ENCODE results near the gene FAF1.
A peak's percentile ranks its signal among the peaks of the same experiment; 100 is the strongest.

Gene FAF1

DNA sequence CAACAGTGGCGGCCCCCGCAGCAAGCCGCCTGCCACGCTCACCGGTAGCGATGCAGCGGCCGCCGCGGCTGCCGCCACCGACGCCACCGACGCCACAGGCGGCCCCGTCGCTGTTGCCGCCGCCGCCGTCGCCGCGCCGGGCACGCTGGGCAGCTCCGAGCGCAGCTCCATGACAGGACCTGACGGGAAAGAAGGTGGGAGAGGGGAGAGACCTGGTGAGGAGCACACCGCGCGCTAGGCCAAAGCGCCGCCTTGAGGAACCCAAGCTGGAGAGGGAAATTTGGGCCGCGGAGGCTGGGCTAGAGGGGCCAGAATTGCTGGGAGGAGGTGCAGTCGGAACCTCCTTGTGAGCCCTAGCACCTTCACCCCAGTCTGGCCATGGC is 538.7 kb downstream of the FAF1 start:
- Histone ChIP-seq H3K4me1 (ENCODE audit: insufficient read depth, low read length) (no peaks in the 10 kb centered on the region; the same call in 1 of the 2 replicates), H3K9me3 (ENCODE audit: insufficient read depth, low read depth, low read length) (peaks cover 11% of the 10 kb centered on the region; the same call in 1 of the 2 replicates), H3K36me3 (ENCODE audit: insufficient read depth, low read depth, low read length) (no peaks in the 10 kb centered on the region), H3K9ac (ENCODE audit: low read depth, low read length) (no peak overlapping the region), H3K27me3 (ENCODE audit: insufficient read depth, low read length) (peaks cover 100% of the 10 kb centered on the region), H3K4me3 (ENCODE audit: low read length) (peak overlapping the region; percentile 45), H3K27ac (ENCODE audit: low read length) (no peak overlapping the region)

DNA sequence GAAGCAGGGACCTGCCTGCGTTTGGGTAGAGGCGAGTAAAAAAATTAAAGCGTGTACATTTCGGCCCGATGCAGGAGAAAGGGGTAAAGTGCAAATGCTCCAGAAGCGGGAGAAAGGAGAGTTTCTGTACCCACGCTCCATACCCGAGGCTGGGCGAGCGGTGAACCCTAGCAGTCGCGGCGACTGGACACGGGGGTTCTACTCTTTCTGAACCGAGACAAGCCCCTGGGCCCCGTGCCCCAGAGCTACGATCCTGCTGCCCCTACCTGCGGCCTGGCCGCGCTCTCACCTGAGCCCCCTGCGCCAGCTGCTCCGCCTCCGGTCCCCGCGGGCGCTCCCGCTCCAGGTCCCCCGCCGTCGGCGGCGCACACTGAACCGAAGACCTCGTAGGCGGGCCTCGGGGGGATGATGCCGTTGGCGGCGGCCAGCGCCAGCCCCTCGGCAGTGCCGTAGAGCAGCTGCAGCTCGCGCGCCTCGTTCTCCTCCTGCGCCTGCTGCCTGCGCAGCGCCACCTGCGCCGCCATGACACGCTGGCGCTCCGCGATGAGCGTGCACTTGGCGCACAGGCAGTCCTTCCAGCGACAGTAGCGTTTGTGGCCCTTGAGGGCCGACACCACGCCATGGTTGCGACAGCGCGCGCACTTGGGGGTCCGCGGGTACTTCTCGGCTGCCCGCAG is 539.2 kb downstream of the FAF1 start:
- Histone ChIP-seq H3K27me3 (ENCODE audit: insufficient read depth, low read length) (peaks cover 100% of the 10 kb centered on the region), H3K4me3 (ENCODE audit: low read length) (peak overlapping the region; percentile 45; the same call in 1 of the 2 replicates), H3K9me3 (ENCODE audit: insufficient read depth, low read depth, low read length) (peaks cover 11% of the 10 kb centered on the region; the same call in 1 of the 2 replicates), H3K27ac (ENCODE audit: low read length) (no peak overlapping the region), H3K9ac (ENCODE audit: low read depth, low read length) (no peak overlapping the region), H3K36me3 (ENCODE audit: insufficient read depth, low read depth, low read length) (no peaks in the 10 kb centered on the region), H3K4me1 (ENCODE audit: insufficient read depth, low read length) (no peaks in the 10 kb centered on the region; the same call in 1 of the 2 replicates)

DNA sequence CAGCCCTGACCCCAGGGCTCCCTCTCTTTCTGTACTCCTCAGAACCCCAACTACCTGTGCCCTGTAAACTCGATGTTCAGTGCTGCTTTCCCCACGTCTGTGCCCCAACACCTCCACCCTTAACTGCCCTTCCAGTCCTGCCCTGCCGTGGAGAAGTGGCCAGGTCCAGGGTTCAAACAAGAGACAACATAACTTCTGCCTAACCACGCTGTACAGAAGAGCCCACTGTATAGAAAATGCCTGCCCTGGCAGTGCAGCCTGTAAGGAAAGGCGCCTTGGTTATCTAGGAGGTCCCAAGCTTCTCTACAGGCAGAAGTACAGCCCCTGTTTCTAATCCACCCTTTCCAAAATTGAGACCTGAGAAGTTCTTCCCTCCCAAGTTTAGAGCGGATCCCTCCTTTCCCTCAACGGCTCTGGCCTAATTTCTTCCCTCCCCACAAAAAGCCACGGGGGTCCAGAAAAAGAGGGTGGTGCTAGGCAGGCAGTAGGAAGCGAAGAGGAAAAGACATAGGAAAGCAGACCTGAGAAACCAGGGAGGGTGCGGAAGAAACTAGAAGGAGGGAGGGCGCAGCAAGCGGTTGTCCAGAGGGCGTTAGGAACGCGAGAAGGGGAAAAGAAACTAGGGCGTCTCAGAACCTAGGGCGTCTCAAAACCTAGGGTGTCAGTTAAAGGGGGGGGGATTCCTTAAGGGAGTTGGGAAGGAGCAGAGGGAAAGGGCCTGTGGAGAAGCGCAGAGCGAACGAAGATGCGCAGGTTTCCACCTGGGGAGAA is 540.0 kb downstream of the FAF1 start:
- Histone ChIP-seq H3K27me3 (ENCODE audit: insufficient read depth, low read length) (peaks cover 100% of the 10 kb centered on the region), H3K4me1 (ENCODE audit: insufficient read depth, low read length) (no peaks in the 10 kb centered on the region; the same call in 1 of the 2 replicates), H3K36me3 (ENCODE audit: insufficient read depth, low read depth, low read length) (no peaks in the 10 kb centered on the region), H3K4me3 (ENCODE audit: low read length) (peak overlapping the region; percentile 45; the same call in 1 of the 2 replicates), H3K27ac (ENCODE audit: low read length) (no peak overlapping the region), H3K9ac (ENCODE audit: low read depth, low read length) (no peak overlapping the region), H3K9me3 (ENCODE audit: insufficient read depth, low read depth, low read length) (peaks cover 11% of the 10 kb centered on the region; the same call in 1 of the 2 replicates)

DNA sequence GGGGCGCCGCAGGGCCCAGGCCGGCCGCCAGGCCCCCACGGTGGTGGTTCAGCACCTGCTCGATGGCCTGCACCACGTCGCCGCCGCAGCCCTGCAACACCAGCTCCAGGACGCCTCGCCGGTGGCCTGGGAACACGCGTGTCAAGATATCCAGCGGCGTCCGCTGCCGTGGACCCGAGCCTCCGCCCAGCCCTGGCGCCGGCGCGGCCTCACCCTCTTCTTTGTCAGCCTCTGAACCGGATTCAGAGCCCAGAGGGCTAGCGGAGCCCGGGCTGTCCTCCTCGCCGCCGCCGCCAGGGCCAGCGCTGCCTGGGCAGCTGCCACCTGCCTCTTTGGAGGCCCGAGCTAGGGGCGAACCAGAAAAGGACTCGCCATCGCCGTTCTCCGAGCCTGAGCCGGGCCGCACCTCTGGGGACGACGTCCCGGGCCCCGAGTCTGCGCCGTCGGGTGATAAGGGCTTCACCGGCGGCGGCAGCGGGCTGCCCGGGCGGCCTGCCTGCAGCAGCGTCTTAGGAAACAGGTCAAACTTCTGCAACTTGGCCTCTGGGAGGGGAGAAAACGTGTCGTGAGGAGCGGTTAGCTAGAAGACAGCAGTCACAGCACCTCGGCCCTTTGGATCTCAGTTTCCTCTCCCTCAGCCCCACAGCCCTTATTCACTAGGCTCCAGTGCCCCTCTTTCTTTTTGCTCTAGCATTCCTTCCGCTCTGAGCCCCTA is 540.7 kb downstream of the FAF1 start:
- Histone ChIP-seq H3K9ac (ENCODE audit: low read depth, low read length) (no peak overlapping the region), H3K4me3 (ENCODE audit: low read length) (no peak overlapping the region), H3K9me3 (ENCODE audit: insufficient read depth, low read depth, low read length) (peaks cover 6% of the 10 kb centered on the region; the same call in 1 of the 2 replicates), H3K27me3 (ENCODE audit: insufficient read depth, low read length) (peaks cover 100% of the 10 kb centered on the region), H3K36me3 (ENCODE audit: insufficient read depth, low read depth, low read length) (no peaks in the 10 kb centered on the region), H3K4me1 (ENCODE audit: insufficient read depth, low read length) (no peaks in the 10 kb centered on the region; the same call in 1 of the 2 replicates), H3K27ac (ENCODE audit: low read length) (no peak overlapping the region)

DNA sequence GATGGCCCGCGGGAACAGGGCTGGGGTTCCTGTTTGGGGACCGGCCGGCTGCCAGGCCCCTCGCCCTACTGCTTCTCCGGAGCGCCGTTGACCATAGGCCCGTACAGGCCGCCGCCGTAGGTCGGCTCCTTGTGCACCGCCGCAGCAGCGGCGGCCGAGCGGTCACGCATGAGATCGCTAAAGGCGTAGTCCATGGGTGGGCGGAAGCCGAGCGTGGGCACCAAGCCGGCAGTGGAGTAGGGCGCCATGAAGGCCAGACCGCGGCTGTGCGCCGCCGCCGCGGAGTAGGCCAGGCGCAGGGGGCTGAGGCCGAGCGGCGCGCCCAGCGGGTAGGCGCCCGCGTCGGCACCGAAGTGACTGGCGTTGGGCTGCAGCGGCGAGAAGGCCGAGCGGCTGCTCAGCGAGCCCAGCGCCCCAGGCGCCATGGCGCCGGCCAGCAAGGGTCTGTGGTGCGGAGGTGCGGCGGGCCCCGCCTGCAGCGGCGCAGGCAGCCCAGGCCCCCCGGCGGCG is 541.4 kb downstream of the FAF1 start:
- Histone ChIP-seq H3K4me1 (ENCODE audit: insufficient read depth, low read length) (no peaks in the 10 kb centered on the region; the same call in 1 of the 2 replicates), H3K9ac (ENCODE audit: low read depth, low read length) (no peak overlapping the region), H3K27me3 (ENCODE audit: insufficient read depth, low read length) (peaks cover 100% of the 10 kb centered on the region), H3K9me3 (ENCODE audit: insufficient read depth, low read depth, low read length) (peaks cover 5% of the 10 kb centered on the region; the same call in 1 of the 2 replicates), H3K4me3 (ENCODE audit: low read length) (peak overlapping the region; percentile 57), H3K27ac (ENCODE audit: low read length) (no peak overlapping the region), H3K36me3 (ENCODE audit: insufficient read depth, low read depth, low read length) (no peaks in the 10 kb centered on the region)

DNA sequence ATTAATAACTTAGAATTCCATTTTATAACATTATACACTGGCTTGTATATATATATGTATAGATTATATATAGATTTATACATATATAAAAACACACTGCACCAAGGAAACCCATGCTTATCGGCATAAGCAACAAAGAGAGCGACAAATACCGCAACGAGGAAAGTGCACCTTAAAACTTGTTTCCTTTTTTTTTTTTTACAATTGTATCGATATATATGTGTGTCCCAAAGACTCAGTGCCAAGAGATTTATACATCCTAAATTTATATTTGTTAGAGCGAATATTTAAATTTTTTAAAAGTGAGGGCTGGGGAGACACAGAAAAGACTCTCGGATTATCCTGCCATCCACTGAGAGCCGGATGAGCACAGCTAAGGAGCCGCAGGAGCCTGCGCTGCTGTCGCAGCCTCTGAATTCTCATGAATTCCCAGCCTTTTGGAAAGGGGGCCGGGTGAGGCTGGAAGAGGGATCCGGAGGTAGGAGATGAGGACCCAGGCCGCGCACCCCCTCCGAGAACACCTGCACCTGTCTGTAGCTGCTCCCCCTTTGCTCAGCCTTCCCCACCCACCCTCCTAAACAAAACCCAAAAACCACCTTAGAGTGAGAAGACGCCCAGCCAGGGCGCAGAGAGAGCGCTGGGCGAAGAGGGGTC is 542.0 kb downstream of the FAF1 start:
- Histone ChIP-seq H3K27me3 (ENCODE audit: insufficient read depth, low read length) (peaks cover 100% of the 10 kb centered on the region), H3K4me3 (ENCODE audit: low read length) (peak overlapping the region; percentile 57; the same call in 1 of the 2 replicates), H3K9me3 (ENCODE audit: insufficient read depth, low read depth, low read length) (peaks cover 5% of the 10 kb centered on the region; the same call in 1 of the 2 replicates)

DNA sequence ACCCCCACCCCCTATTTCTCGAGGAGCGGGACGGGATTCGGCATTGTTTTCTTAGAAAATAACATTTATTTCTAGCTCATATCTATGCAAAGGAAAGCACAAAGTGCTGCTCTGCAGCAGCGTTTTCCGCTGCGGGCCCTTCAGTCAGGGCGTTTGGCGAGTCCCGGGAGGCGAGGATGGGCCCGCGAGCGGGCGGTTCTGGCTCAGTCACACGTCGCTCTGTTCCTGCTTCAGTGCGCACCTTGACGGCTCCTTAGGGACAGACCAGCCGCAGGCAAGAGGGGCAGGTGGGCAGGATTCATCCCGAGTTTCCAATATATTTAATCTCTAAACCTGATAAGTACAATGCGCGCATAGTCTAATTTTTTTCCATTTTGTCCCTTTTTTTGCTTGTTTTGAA is 542.6 kb downstream of the FAF1 start:
- peaks cover 100% of the 10 kb centered on the region for H3K27me3 ChIP-seq (ENCODE audit: insufficient read depth, low read length)
- no peaks in the 10 kb centered on the region; the same call in 1 of the 2 replicates for H3K4me1 ChIP-seq (ENCODE audit: insufficient read depth, low read length)
- H3K27ac ChIP-seq (ENCODE audit: low read length) = no peak overlapping the region
- H3K4me3 ChIP-seq (ENCODE audit: low read length) = peak overlapping the region; percentile 67; the same call in 1 of the 2 replicates
- H3K9ac ChIP-seq (ENCODE audit: low read depth, low read length) = no peak overlapping the region
- H3K36me3 ChIP-seq (ENCODE audit: insufficient read depth, low read depth, low read length) = no peaks in the 10 kb centered on the region
- H3K9me3 ChIP-seq (ENCODE audit: insufficient read depth, low read depth, low read length) = peaks cover 5% of the 10 kb centered on the region; the same call in 1 of the 2 replicates

More for the DNA sequence above, 542.0 kb downstream of the FAF1 start:
- Histone ChIP-seq H3K4me1 (ENCODE audit: insufficient read depth, low read length) (no peaks in the 10 kb centered on the region; the same call in 1 of the 2 replicates), H3K9ac (ENCODE audit: low read depth, low read length) (no peak overlapping the region), H3K27ac (ENCODE audit: low read length) (no peak overlapping the region), H3K36me3 (ENCODE audit: insufficient read depth, low read depth, low read length) (no peaks in the 10 kb centered on the region)

DNA sequence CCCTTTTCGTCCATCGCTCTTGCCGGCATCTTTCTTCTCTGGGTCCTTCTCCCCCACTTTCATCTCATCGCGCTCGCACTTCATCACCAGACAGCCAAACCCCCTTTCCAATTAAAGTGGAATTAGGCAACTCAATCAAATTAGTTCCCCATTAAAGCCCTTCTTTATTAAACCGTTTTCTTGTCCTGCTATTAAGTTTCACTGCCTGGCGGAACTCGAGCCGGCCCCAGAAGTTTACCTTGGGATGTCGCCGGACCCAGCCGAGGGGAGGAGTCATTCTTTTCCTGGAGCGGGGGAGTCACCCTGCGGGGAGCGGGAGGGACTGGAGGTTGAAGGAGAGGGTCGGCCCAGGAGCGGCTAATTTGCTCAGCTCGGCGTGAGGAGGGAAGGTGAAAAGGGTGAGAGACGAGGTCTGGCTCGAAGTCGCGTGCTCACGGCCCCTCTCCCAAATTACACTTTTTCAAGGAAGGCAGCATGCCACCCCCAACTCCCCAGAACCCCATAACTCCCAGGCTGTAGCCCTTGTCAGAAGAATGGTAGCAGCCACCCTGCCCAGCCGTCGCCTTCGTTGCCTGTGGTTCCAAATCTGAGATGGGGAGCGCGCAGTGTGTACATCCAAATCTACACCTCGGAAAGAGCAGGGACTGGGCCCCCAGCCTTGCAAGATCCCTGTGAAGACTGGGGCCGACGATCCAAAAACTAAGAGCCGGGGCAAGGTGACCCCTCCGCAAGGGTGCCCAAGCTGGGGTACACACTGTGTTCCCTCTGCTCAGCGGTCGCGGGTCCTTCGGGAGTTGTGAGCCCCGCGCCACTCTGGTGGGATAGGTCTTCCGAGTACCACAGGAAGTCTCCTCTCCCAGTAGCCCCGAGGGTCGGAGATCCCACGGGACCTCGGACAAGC is 543.3 kb downstream of the FAF1 start:
- H3K4me3 ChIP-seq (ENCODE audit: low read length) = peak overlapping the region; percentile 67

DNA sequence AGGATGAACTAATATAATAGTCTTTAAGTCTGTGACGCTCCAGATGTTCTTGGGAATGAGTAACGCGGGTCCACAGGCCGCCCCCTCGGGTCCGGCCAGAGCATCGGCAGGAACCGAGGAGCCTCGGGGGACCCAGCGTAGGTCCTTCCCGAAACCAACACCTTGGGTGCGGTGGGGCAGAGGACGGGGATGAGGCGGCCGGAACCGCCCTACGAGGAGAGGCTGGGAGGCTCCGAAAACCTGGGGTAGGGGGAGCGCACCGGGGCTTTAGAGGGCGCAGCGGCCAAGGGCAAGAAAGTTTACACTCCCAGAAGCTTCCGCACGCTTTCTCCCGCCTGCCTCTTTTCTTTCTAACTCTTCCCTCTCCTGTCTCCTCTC is 543.9 kb downstream of the FAF1 start:
- no peak overlapping the region for H3K9ac ChIP-seq (ENCODE audit: low read depth, low read length)
- H3K27ac ChIP-seq (ENCODE audit: low read length) = no peak overlapping the region
- no peaks in the 10 kb centered on the region for H3K36me3 ChIP-seq (ENCODE audit: insufficient read depth, low read depth, low read length)
- peak overlapping the region; percentile 67 for H3K4me3 ChIP-seq (ENCODE audit: low read length)
- H3K27me3 ChIP-seq (ENCODE audit: insufficient read depth, low read length) = peaks cover 100% of the 10 kb centered on the region
- H3K9me3 ChIP-seq (ENCODE audit: insufficient read depth, low read depth, low read length) = no peaks in the 10 kb centered on the region; the same call in 1 of the 2 replicates
- H3K4me1 ChIP-seq (ENCODE audit: insufficient read depth, low read length) = no peaks in the 10 kb centered on the region; the same call in 1 of the 2 replicates

More for the DNA sequence above, 543.3 kb downstream of the FAF1 start:
- H3K27me3 ChIP-seq (ENCODE audit: insufficient read depth, low read length) = peaks cover 100% of the 10 kb centered on the region
- H3K27ac ChIP-seq (ENCODE audit: low read length) = no peak overlapping the region
- H3K9ac ChIP-seq (ENCODE audit: low read depth, low read length) = no peak overlapping the region
- H3K9me3 ChIP-seq (ENCODE audit: insufficient read depth, low read depth, low read length) = peaks cover 1% of the 10 kb centered on the region; the same call in 1 of the 2 replicates
- no peaks in the 10 kb centered on the region; the same call in 1 of the 2 replicates for H3K4me1 ChIP-seq (ENCODE audit: insufficient read depth, low read length)
- no peaks in the 10 kb centered on the region for H3K36me3 ChIP-seq (ENCODE audit: insufficient read depth, low read depth, low read length)

Measured in iPS-20b (cell line).